ENCODE results near the gene PASK.

PASK gene

GRCh38 chr2:241142593-241142992 is 6.7 kb downstream of the PASK start:
- no peak for DNase-seq

- DNase-seq: no peak
Measured at GRCh38 chr2:241142063-241142462, 7.2 kb downstream of the PASK start.

- DNase-seq: no peak
Measured at GRCh38 chr2:241141214-241141770, 8.0 kb downstream of the PASK start.

- no peak for DNase-seq
Measured at GRCh38 chr2:241140445-241140840, 8.8 kb downstream of the PASK start.

GRCh38 chr2:241139531-241140444 is 9.5 kb downstream of the PASK start:
- DNase-seq: no peak

- no peak for DNase-seq
Measured at GRCh38 chr2:241138471-241138870, 10.8 kb downstream of the PASK start.

GRCh38 chr2:241137276-241138190 is 11.7 kb downstream of the PASK start:
- no peak for DNase-seq

GRCh38 chr2:241136661-241137260 is 12.5 kb downstream of the PASK start:
- no peak for DNase-seq

GRCh38 chr2:241136191-241136590 is 13.1 kb downstream of the PASK start:
- no peak for DNase-seq

- no peak for DNase-seq
Measured at GRCh38 chr2:241135737-241136136, 13.5 kb downstream of the PASK start.

- no peak for DNase-seq
Measured at GRCh38 chr2:241134711-241135110, 14.6 kb downstream of the PASK start.

- no peak for DNase-seq
Measured at GRCh38 chr2:241133436-241133820, 15.8 kb downstream of the PASK start.

- no peak for DNase-seq
Measured at GRCh38 chr2:241132538-241133435, 16.5 kb downstream of the PASK start.

GRCh38 chr2:241131531-241131930 is 17.7 kb downstream of the PASK start:
- DNase-seq: no peak

- DNase-seq: no peak
Measured at GRCh38 chr2:241130316-241130715, 19.0 kb downstream of the PASK start.

GRCh38 chr2:241129086-241129871 is 20.0 kb downstream of the PASK start:
- no peak for DNase-seq

GRCh38 chr2:241128266-241128665 is 21.0 kb downstream of the PASK start:
- no peak for DNase-seq

- DNase-seq: no peak
Measured at GRCh38 chr2:241126771-241127202, 22.5 kb downstream of the PASK start.

GRCh38 chr2:241126201-241126611 is 23.1 kb downstream of the PASK start:
- DNase-seq: no peak

GRCh38 chr2:241125626-241126025 is 23.6 kb downstream of the PASK start:
- no peak for DNase-seq
